ENCODE measurements around the gene AFF3. TPM values are rescaled to one million over a fixed set of nuclear protein-coding genes. Genes with fewer than 3 reads are reported as not detected.

The AFF3 gene
- total and polyA plus RNA-seq, 2 donors (not counting 1 experiment from before 2014, with no cell fraction given) = 0.50 to 2.5 TPM

GRCh38 chr2:99695130-99695943 is 447.1 kb downstream of the AFF3 start:
- H3K9ac ChIP-seq (ENCODE audit: insufficient read depth, low read length) = no peak overlapping the region
- TF ChIP-seq EZH2 (IDR thresholded peaks at IDR 0.05; ENCODE audit: low read length, missing control alignments) = no peak
- no peak for TF ChIP-seq CTCF (conservative IDR thresholded peaks at IDR 0.05 in 1 of 2, IDR thresholded peaks at IDR 0.05 in 1 of 2; ENCODE audit: low read depth in 1 of 2, low read length in 2 of 2)
- H3K4me1 ChIP-seq (ENCODE audit: control insufficient read depth, extremely low read depth, insufficient read depth, low read length) = peaks cover 2% of the 10 kb centered on the region
- no peaks in the 10 kb centered on the region for H3K36me3 ChIP-seq (ENCODE audit: control insufficient read depth, insufficient read depth, low read length)
- H3K27me3 ChIP-seq (ENCODE audit: control insufficient read depth, insufficient read depth, low read length) = no peaks in the 10 kb centered on the region
- no peaks in the 10 kb centered on the region for H4K20me1 ChIP-seq (ENCODE audit: control insufficient read depth, extremely low read depth, insufficient read depth, low read length)
- H2AFZ ChIP-seq (ENCODE audit: low read length) = no peak overlapping the region
- no peaks in the 10 kb centered on the region for H3K9me3 ChIP-seq (ENCODE audit: control insufficient read depth, insufficient read depth, low read depth, low read length)
- H3K79me2 ChIP-seq (ENCODE audit: control insufficient read depth, insufficient read depth, low read length) = no peaks in the 10 kb centered on the region
- H3K27ac ChIP-seq (ENCODE audit: insufficient read depth, low read length) = no peak overlapping the region
- no peak overlapping the region for H3K4me3 ChIP-seq (replicated peaks in 1 of 4; ENCODE audit: control extremely low read depth in 1 of 4, insufficient read depth in 1 of 4, low read depth in 3 of 4, low read length in 4 of 4)
- no peak for DNase-seq (ENCODE audit: low read depth in 2 of 2)
- H3K4me2 ChIP-seq (ENCODE audit: extremely low read depth, insufficient read depth, low read length) = no peak overlapping the region

DNA sequence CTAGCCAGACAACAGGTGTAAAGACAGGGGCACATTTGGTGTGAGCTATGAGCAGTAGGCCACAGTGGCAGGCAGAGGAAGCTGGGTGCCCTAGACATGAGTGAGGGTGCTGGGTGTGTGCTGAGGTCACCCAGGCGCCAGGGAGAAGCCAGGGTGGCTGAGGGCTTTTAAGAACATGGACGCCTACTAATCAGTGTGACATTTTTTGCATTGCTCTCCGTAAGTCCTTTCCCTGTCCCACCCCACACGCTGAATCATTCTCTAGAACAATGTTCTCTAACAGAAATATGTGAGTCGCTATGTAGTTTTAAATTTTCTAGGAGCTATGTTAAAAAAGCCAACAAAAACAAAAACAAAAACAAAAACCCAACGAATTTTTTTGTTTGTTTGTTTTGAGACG is 448.1 kb downstream of the AFF3 start:
- no peak overlapping the region for H3K9ac ChIP-seq (ENCODE audit: insufficient read depth, low read length)
- H3K36me3 ChIP-seq (ENCODE audit: control insufficient read depth, insufficient read depth, low read length) = no peaks in the 10 kb centered on the region
- no peak overlapping the region for H3K4me2 ChIP-seq (ENCODE audit: extremely low read depth, insufficient read depth, low read length)
- H3K79me2 ChIP-seq (ENCODE audit: control insufficient read depth, insufficient read depth, low read length) = no peaks in the 10 kb centered on the region
- H4K20me1 ChIP-seq (ENCODE audit: control insufficient read depth, extremely low read depth, insufficient read depth, low read length) = no peaks in the 10 kb centered on the region
- no peaks in the 10 kb centered on the region for H3K9me3 ChIP-seq (ENCODE audit: control insufficient read depth, insufficient read depth, low read depth, low read length)
- H2AFZ ChIP-seq (ENCODE audit: low read length) = no peak overlapping the region
- no peak for DNase-seq (ENCODE audit: low read depth in 2 of 2)
- H3K4me1 ChIP-seq (ENCODE audit: control insufficient read depth, extremely low read depth, insufficient read depth, low read length) = peaks cover 2% of the 10 kb centered on the region
- H3K27me3 ChIP-seq (ENCODE audit: control insufficient read depth, insufficient read depth, low read length) = no peaks in the 10 kb centered on the region
- TF ChIP-seq EZH2 (IDR thresholded peaks at IDR 0.05; ENCODE audit: low read length, missing control alignments) (no peak), CTCF (conservative IDR thresholded peaks at IDR 0.05 in 1 of 2, IDR thresholded peaks at IDR 0.05 in 1 of 2; ENCODE audit: low read depth in 1 of 2, low read length in 2 of 2) (no peak)
- H3K4me3 ChIP-seq (replicated peaks in 1 of 4; ENCODE audit: control extremely low read depth in 1 of 4, insufficient read depth in 1 of 4, low read depth in 3 of 4, low read length in 4 of 4) = no peak overlapping the region
- H3K27ac ChIP-seq (ENCODE audit: insufficient read depth, low read length) = no peak overlapping the region

GRCh38 chr2:99692785-99693184 is 449.6 kb downstream of the AFF3 start:
- DNase-seq (ENCODE audit: low read depth in 2 of 2) = no peak
- Histone ChIP-seq H3K79me2 (ENCODE audit: control insufficient read depth, insufficient read depth, low read length) (no peaks in the 10 kb centered on the region), H3K27me3 (ENCODE audit: control insufficient read depth, insufficient read depth, low read length) (no peaks in the 10 kb centered on the region)

More at GRCh38 chr2:99692785-99693184, 449.6 kb downstream of the AFF3 start:
- Histone ChIP-seq H3K4me2 (ENCODE audit: extremely low read depth, insufficient read depth, low read length) (no peak overlapping the region), H3K27ac (ENCODE audit: insufficient read depth, low read length) (no peak overlapping the region), H2AFZ (ENCODE audit: low read length) (no peak overlapping the region), H4K20me1 (ENCODE audit: control insufficient read depth, extremely low read depth, insufficient read depth, low read length) (no peaks in the 10 kb centered on the region), H3K9ac (ENCODE audit: insufficient read depth, low read length) (no peak overlapping the region), H3K4me1 (ENCODE audit: control insufficient read depth, extremely low read depth, insufficient read depth, low read length) (no peaks in the 10 kb centered on the region), H3K36me3 (ENCODE audit: control insufficient read depth, insufficient read depth, low read length) (no peaks in the 10 kb centered on the region), H3K9me3 (ENCODE audit: control insufficient read depth, insufficient read depth, low read depth, low read length) (no peaks in the 10 kb centered on the region), H3K4me3 (replicated peaks in 1 of 4; ENCODE audit: control extremely low read depth in 1 of 4, insufficient read depth in 1 of 4, low read depth in 3 of 4, low read length in 4 of 4) (no peak overlapping the region)
- TF ChIP-seq EZH2 (IDR thresholded peaks at IDR 0.05; ENCODE audit: low read length, missing control alignments) = no peak
- no peak for TF ChIP-seq CTCF (conservative IDR thresholded peaks at IDR 0.05 in 1 of 2, IDR thresholded peaks at IDR 0.05 in 1 of 2; ENCODE audit: low read depth in 1 of 2, low read length in 2 of 2)

All from fibroblast of lung (primary cell).